ENCODE measurements around the gene SHF. TPM values are rescaled to one million over a fixed set of nuclear protein-coding genes. Genes with fewer than 3 reads are reported as not detected.

The SHF gene
- total RNA-seq, 1 experiment from 2014 or later, result 0.44 TPM

DNA sequence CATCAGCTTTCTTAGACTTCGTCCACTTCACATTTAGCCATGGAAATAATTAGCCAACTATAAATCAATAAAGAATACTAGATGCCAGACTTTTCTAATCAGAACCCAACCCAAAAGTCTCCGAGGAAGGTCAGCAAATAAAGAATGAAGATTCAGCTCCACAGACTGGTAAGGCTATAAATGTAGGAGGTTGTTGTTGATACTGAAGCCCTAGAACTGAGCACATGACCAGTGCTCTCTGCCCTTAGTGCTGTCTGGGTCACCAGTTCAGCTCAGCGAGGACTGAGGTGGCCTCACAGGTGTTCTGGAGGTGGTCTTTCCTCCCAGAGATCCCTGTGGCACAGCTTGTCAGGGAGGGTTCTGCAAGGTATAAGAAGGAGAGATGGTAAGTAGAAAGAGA is 43.4 kb upstream of the SHF start:
- BruUV-seq (replicated peaks), result no TSS peak
- Mint-ChIP-seq H3K4me1 (ENCODE audit: insufficient read depth, unreplicated experiment) (no peaks in the 10 kb centered on the region), H3K27ac (ENCODE audit: low read depth, unreplicated experiment) (no peak overlapping the region), H3K4me3 (ENCODE audit: unreplicated experiment) (no peak overlapping the region), H3K36me3 (ENCODE audit: insufficient read depth, unreplicated experiment) (no peaks in the 10 kb centered on the region), H3K9me3 (ENCODE audit: unreplicated experiment) (peaks cover 8% of the 10 kb centered on the region), H3K27me3 (ENCODE audit: insufficient read depth, unreplicated experiment) (no peaks in the 10 kb centered on the region)
- CTCF ChIA-PET, result interaction anchor here (1.3 to 1.4 kb wide), 2 partner anchors 26 kb away, joined by 5 to 6 read pairs; no protein-coding TSS in a partner anchor
- POLR2A ChIA-PET, result interaction anchor here (0.9 to 1.1 kb wide), 2 partner anchors 13 to 14 kb away, joined by 4 to 5 read pairs; no protein-coding TSS in a partner anchor
- intact Hi-C loops (cut with micrococcal nuclease), result no loop called here
- TF ChIP-seq, protein P1, sequence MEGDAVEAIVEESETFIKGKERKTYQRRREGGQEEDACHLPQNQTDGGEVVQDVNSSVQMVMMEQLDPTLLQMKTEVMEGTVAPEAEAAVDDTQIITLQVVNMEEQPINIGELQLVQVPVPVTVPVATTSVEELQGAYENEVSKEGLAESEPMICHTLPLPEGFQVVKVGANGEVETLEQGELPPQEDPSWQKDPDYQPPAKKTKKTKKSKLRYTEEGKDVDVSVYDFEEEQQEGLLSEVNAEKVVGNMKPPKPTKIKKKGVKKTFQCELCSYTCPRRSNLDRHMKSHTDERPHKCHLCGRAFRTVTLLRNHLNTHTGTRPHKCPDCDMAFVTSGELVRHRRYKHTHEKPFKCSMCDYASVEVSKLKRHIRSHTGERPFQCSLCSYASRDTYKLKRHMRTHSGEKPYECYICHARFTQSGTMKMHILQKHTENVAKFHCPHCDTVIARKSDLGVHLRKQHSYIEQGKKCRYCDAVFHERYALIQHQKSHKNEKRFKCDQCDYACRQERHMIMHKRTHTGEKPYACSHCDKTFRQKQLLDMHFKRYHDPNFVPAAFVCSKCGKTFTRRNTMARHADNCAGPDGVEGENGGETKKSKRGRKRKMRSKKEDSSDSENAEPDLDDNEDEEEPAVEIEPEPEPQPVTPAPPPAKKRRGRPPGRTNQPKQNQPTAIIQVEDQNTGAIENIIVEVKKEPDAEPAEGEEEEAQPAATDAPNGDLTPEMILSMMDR (IDR thresholded peaks at IDR 0.05; ENCODE audit: unreplicated experiment), result no peak
- no peak for DNase-seq (ENCODE audit: unreplicated experiment)

DNA sequence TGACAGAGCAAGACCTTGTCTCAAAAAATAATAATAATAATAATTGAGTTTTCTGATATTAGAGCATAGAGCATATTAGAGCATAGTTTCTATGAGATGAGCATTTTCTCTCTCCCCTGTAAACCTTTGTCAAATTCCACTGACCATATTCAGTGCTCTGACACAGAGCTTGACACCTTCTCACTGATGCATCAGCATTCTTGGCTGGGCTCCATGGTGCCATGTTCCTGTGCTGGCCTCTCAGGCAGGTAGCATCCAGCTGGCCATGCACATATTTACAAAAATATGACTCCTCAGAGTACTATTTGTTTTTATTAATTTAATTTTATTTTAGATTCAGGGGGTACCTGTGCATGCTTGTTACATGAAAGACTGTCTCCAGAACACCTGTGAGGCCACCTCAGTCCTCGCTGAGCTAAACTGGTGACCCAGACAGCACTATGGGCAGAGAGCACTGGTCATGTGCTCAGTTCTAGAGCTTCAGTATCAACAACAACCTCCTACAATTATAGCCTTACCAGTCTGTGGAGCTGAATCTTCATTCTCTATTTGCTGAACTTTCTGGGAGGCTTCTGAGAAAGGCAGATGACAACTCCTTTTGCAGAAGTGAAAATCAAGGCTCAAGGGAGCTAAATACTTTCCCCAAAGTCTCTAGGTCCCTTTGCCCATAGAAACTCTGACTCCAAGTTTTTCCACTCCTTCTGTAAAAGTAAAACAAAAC is 42.6 kb upstream of the SHF start:
- TF ChIP-seq, protein P1 (IDR thresholded peaks at IDR 0.05; ENCODE audit: unreplicated experiment), result no peak
- DNase-seq (ENCODE audit: unreplicated experiment), result peak; percentile 27
- intact Hi-C loops (cut with micrococcal nuclease), result no loop called here
- POLR2A ChIA-PET, result interaction anchor here (0.9 to 1.1 kb wide), 3 partner anchors 13 to 49 kb away, joined by 4 to 5 read pairs (median 4); no protein-coding TSS in a partner anchor
- Mint-ChIP-seq H3K27ac (ENCODE audit: low read depth, unreplicated experiment) (no peak overlapping the region), H3K4me3 (ENCODE audit: unreplicated experiment) (no peak overlapping the region), H3K4me1 (ENCODE audit: insufficient read depth, unreplicated experiment) (no peaks in the 10 kb centered on the region), H3K9me3 (ENCODE audit: unreplicated experiment) (peaks cover 8% of the 10 kb centered on the region), H3K27me3 (ENCODE audit: insufficient read depth, unreplicated experiment) (no peaks in the 10 kb centered on the region), H3K36me3 (ENCODE audit: insufficient read depth, unreplicated experiment) (no peaks in the 10 kb centered on the region)
- BruUV-seq (replicated peaks), result no TSS peak
- CTCF ChIA-PET, result interaction anchor here (0.7 to 1.4 kb wide), 2 partner anchors 25 to 67 kb away, joined by 3 to 5 read pairs; no protein-coding TSS in a partner anchor

DNA sequence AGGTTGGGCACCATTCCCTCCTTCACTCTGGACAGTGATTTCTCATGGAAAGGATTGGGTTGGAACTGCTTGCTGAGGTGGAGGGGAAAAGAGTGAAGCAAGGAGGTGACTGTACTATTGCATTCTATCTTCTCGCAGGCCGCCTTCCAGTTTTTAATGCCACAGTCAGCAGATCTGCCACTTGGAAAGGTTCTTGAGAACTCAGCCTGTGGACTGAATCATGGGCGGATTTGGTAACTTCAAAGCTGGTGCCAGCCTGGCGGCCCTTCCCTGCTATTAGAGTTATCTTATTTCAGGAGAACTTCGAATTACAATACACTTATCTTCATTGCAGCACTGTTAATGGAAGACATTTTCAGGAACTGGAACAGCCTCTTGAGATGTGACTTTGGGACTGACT is 41.2 kb upstream of the SHF start:
- no peak for DNase-seq (ENCODE audit: unreplicated experiment)
- H3K9me3 Mint-ChIP-seq (ENCODE audit: unreplicated experiment), result peaks cover 8% of the 10 kb centered on the region
- TF ChIP-seq, protein P1 (IDR thresholded peaks at IDR 0.05; ENCODE audit: unreplicated experiment), result no peak
- H3K27me3 Mint-ChIP-seq (ENCODE audit: insufficient read depth, unreplicated experiment), result no peaks in the 10 kb centered on the region
- ChIA-PET CTCF (no interaction called here), POLR2A (no interaction called here)
- intact Hi-C loops (cut with micrococcal nuclease), result no loop called here
- H3K27ac Mint-ChIP-seq (ENCODE audit: low read depth, unreplicated experiment), result no peak overlapping the region
- BruUV-seq (replicated peaks), result no TSS peak
- no peaks in the 10 kb centered on the region for H3K4me1 Mint-ChIP-seq (ENCODE audit: insufficient read depth, unreplicated experiment)
- no peaks in the 10 kb centered on the region for H3K36me3 Mint-ChIP-seq (ENCODE audit: insufficient read depth, unreplicated experiment)
- no peak overlapping the region for H3K4me3 Mint-ChIP-seq (ENCODE audit: unreplicated experiment)

DNA sequence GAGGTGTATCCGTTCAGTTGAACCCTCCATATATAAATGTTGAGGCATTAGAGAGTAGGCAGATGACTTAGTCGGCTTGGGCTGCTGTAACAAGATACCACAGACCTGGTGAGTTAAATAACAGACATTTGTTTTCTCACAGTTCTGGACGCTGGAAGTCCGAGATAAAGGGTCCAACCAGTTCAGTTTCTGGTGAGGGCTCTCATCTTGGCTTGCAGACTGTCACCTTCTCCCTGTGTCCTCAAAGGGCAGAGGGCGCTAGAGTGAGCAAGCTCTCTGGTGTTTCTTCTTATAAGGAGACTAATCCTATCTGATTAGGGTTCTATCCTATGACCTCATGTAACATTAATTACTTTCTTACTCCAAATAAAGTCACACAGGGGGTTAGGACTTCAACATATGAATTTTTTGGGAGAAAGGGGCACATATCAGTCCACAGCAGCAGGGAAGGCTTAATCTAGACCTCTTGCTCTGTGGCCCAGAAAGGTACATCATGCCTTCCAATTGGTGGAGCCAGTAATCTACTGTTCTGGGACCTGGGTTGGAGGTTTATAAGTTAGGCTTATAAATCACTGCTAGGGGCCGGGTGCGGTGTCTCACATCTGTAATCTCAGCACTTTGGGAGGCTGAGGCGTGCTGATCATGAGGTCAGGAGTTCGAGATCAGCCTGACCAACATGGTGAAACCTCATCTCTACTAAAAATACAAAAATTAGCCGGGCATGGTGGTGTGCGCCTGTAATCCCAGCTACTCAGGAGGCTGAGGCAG is 37.9 kb upstream of the SHF start:
- no peak overlapping the region for H3K4me3 Mint-ChIP-seq (ENCODE audit: unreplicated experiment)
- peaks cover 27% of the 10 kb centered on the region for H3K27me3 Mint-ChIP-seq (ENCODE audit: insufficient read depth, unreplicated experiment)
- ChIA-PET POLR2A (no interaction called here), CTCF (no interaction called here)
- H3K36me3 Mint-ChIP-seq (ENCODE audit: insufficient read depth, unreplicated experiment), result no peaks in the 10 kb centered on the region
- H3K4me1 Mint-ChIP-seq (ENCODE audit: insufficient read depth, unreplicated experiment), result no peaks in the 10 kb centered on the region
- H3K9me3 Mint-ChIP-seq (ENCODE audit: unreplicated experiment), result no peaks in the 10 kb centered on the region
- no peak for DNase-seq (ENCODE audit: unreplicated experiment)
- intact Hi-C loops (cut with micrococcal nuclease), result no loop called here
- TF ChIP-seq, protein P1 (IDR thresholded peaks at IDR 0.05; ENCODE audit: unreplicated experiment), result no peak
- no TSS peak for BruUV-seq (replicated peaks)
- H3K27ac Mint-ChIP-seq (ENCODE audit: low read depth, unreplicated experiment), result no peak overlapping the region

Measured in MCF 10A (cell line).